ENCODE measurements around the gene ADIRF. TPM values are rescaled to one million over a fixed set of nuclear protein-coding genes. Genes with fewer than 3 reads are reported as not detected.
"Not testable (repeated sequence)": the region's sequence is repeated elsewhere in the genome, so short reads cannot be mapped to it uniquely, and the experiment has no call there.

Gene ADIRF
- total RNA-seq (2014; rRNA removed; shearing (Covaris generic); ENCODE audit: low replicate concordance) = not detected in 2 replicates

GRCh38 chr10:86968271-86968993 is at the start of gene ADIRF:
Gene ADIRF (plus strand): TSS chr10:86968482. CDS start chr10:86968545, 63 bp downstream.
- H3K36me3 ChIP-seq (ENCODE audit: insufficient read depth, low read length) = no peaks in the 10 kb centered on the region
- H3K9me3 ChIP-seq (ENCODE audit: low read length) = no peaks in the 10 kb centered on the region
- H3K4me1 ChIP-seq (ENCODE audit: low read length) = no peaks in the 10 kb centered on the region; the same call in none of the 2 replicates
- no peak within 1 kb of the TSS for H3K9ac ChIP-seq (ENCODE audit: low read length)
- DNase-seq = no peak
- H3K27ac ChIP-seq (ENCODE audit: low read length) = no peak within 1 kb of the TSS
- no peaks in the 10 kb centered on the region for H3K27me3 ChIP-seq (ENCODE audit: low read length)
- no peak within 1 kb of the TSS for H3K4me2 ChIP-seq (ENCODE audit: low read depth, low read length, poor library complexity, severe bottlenecking)
- no peak within 1 kb of the TSS for H2AFZ ChIP-seq (ENCODE audit: low read length)
- H3K79me2 ChIP-seq (ENCODE audit: low read length) = no peaks in the 10 kb centered on the region
- no peaks in the 10 kb centered on the region for H3K9me2 ChIP-seq (replicated peaks; ENCODE audit: insufficient read depth, low read length)
- no peak within 1 kb of the TSS for H3K4me3 ChIP-seq (ENCODE audit: low read length)
- H4K20me1 ChIP-seq (ENCODE audit: insufficient read depth, low read depth, low read length) = no peaks in the 10 kb centered on the region

DNA sequence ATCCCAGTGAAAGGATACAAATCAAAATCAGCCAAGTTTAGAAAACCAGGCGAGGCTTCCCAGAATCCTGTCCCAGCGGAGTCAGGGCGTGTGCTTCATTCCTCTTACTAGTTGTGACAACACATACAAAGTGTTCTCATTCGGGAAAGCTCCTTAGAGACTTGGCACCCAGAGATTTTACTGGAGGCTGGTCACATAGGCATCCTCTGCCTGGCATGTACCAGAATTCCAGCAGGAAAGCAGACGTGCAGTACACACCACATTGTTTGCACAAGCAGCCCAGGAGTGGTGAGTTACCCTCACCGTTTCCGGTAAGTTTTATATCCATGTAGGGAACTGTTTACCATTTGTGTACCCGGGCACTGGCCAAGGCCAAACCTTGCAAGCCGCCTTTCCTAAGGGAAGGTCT is 45.7 kb upstream of the ADIRF start:
- Histone ChIP-seq H3K4me3 (ENCODE audit: low read length) (no peak overlapping the region), H3K9me3 (ENCODE audit: low read length) (no peaks in the 10 kb centered on the region), H3K27me3 (ENCODE audit: low read length) (no peaks in the 10 kb centered on the region), H3K9me2 (replicated peaks; ENCODE audit: insufficient read depth, low read length) (no peaks in the 10 kb centered on the region), H3K9ac (ENCODE audit: low read length) (no peak overlapping the region), H3K27ac (ENCODE audit: low read length) (no peak overlapping the region), H2AFZ (ENCODE audit: low read length) (no peak overlapping the region), H3K36me3 (ENCODE audit: insufficient read depth, low read length) (no peaks in the 10 kb centered on the region), H3K4me2 (ENCODE audit: low read depth, low read length, poor library complexity, severe bottlenecking) (no peak overlapping the region), H3K79me2 (ENCODE audit: low read length) (no peaks in the 10 kb centered on the region), H4K20me1 (ENCODE audit: insufficient read depth, low read depth, low read length) (no peaks in the 10 kb centered on the region), H3K4me1 (ENCODE audit: low read length) (no peaks in the 10 kb centered on the region)
- no peak for DNase-seq

DNA sequence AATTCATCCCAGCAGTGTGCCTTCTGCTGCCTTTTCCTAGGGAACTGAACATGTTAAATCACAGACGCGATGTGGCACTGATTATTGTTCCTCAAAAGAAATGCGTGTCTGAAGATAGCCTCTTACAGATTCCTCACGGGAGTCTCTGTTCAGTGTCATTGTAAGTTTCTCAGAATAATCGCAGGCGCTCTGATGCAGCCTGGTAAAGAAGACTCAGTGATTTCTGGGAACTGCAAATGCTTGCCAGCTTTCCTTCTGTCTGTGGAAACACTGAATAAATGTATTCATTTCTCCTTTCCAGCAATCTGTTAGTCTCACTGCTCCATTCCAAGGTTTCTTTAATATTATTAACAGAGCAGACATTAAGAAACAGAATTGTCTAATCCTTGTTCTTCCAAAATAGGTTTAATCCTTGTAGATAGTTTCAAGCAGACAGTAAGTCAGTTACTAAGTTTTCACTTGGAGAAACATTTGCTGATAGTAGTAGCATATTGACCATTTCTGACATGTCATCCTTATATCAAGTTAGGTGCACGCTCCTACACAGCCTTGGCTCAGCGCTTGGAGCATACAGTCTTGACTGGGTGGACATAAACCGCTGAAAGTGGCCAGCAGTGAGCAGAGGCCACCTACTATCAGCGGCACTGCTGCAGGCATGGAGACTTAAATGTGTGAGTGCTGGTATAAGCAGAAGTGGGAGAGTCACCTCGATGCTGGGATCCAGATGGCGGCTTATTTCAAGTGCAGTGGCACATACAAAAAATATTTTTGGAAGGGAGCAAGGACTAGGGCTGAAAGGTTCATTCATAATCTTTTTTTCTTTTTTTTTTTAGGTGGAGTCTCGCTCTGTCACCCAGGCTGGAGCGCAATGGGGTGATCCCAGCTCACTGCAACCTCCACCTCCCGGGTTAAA is 38.6 kb upstream of the ADIRF start:
- H3K4me1 ChIP-seq (ENCODE audit: low read length) = no peaks in the 10 kb centered on the region
- H3K9me3 ChIP-seq (ENCODE audit: low read length) = no peaks in the 10 kb centered on the region
- H3K4me2 ChIP-seq (ENCODE audit: low read depth, low read length, poor library complexity, severe bottlenecking) = no peak overlapping the region
- no peak overlapping the region for H3K27ac ChIP-seq (ENCODE audit: low read length)
- no peaks in the 10 kb centered on the region for H3K79me2 ChIP-seq (ENCODE audit: low read length)
- H4K20me1 ChIP-seq (ENCODE audit: insufficient read depth, low read depth, low read length) = no peaks in the 10 kb centered on the region
- H3K4me3 ChIP-seq (ENCODE audit: low read length) = no peak overlapping the region
- no peaks in the 10 kb centered on the region for H3K27me3 ChIP-seq (ENCODE audit: low read length)
- no peak for DNase-seq
- no peak overlapping the region for H2AFZ ChIP-seq (ENCODE audit: low read length)
- no peak overlapping the region for H3K9ac ChIP-seq (ENCODE audit: low read length)
- no peaks in the 10 kb centered on the region for H3K36me3 ChIP-seq (ENCODE audit: insufficient read depth, low read length)
- no peaks in the 10 kb centered on the region for H3K9me2 ChIP-seq (replicated peaks; ENCODE audit: insufficient read depth, low read length)

GRCh38 chr10:86931872-86932271 is 36.4 kb upstream of the ADIRF start:
- Histone ChIP-seq H3K9me2 (replicated peaks; ENCODE audit: insufficient read depth, low read length) (no peaks in the 10 kb centered on the region), H2AFZ (ENCODE audit: low read length) (no peak overlapping the region), H3K9ac (ENCODE audit: low read length) (no peak overlapping the region), H3K4me1 (ENCODE audit: low read length) (no peaks in the 10 kb centered on the region), H3K79me2 (ENCODE audit: low read length) (no peaks in the 10 kb centered on the region), H3K36me3 (ENCODE audit: insufficient read depth, low read length) (no peaks in the 10 kb centered on the region), H3K27me3 (ENCODE audit: low read length) (no peaks in the 10 kb centered on the region), H3K4me2 (ENCODE audit: low read depth, low read length, poor library complexity, severe bottlenecking) (no peak overlapping the region), H4K20me1 (ENCODE audit: insufficient read depth, low read depth, low read length) (no peaks in the 10 kb centered on the region), H3K27ac (ENCODE audit: low read length) (no peak overlapping the region), H3K4me3 (ENCODE audit: low read length) (no peak overlapping the region), H3K9me3 (ENCODE audit: low read length) (no peaks in the 10 kb centered on the region)
- DNase-seq = no peak

DNA sequence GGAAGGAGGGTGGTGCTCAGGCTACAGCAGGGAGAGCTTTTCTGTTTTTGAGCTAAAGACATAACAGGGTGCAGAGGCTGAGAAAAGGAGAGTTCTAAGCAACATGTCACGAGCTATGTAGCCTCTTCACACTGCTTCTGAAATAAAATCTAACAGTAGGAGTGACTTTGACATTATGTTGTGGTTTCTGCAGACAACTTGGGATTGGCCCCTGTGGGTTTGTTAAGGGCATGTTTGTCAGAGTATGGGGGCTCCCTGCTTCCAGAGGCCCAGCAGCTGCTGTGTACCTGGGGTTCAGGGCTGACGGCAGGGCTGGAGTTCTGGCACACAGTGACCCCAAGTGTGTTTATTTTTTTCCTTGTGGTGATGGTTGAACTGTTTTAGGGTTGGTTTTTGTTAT is 35.6 kb upstream of the ADIRF start:
- Histone ChIP-seq H4K20me1 (ENCODE audit: insufficient read depth, low read depth, low read length) (no peaks in the 10 kb centered on the region), H2AFZ (ENCODE audit: low read length) (no peak overlapping the region), H3K27me3 (ENCODE audit: low read length) (no peaks in the 10 kb centered on the region), H3K9ac (ENCODE audit: low read length) (no peak overlapping the region), H3K36me3 (ENCODE audit: insufficient read depth, low read length) (no peaks in the 10 kb centered on the region), H3K9me2 (replicated peaks; ENCODE audit: insufficient read depth, low read length) (no peaks in the 10 kb centered on the region), H3K4me3 (ENCODE audit: low read length) (no peak overlapping the region), H3K4me2 (ENCODE audit: low read depth, low read length, poor library complexity, severe bottlenecking) (no peak overlapping the region), H3K27ac (ENCODE audit: low read length) (no peak overlapping the region), H3K4me1 (ENCODE audit: low read length) (no peaks in the 10 kb centered on the region), H3K9me3 (ENCODE audit: low read length) (no peaks in the 10 kb centered on the region), H3K79me2 (ENCODE audit: low read length) (no peaks in the 10 kb centered on the region)
- no peak for DNase-seq

GRCh38 chr10:86934162-86934711 is 34.0 kb upstream of the ADIRF start:
- not testable (repeated sequence) for H3K36me3 ChIP-seq (ENCODE audit: insufficient read depth, low read length); H3K4me1 ChIP-seq (ENCODE audit: low read length); H3K4me3 ChIP-seq (ENCODE audit: low read length); H3K4me2 ChIP-seq (ENCODE audit: low read depth, low read length, poor library complexity, severe bottlenecking); H3K9me3 ChIP-seq (ENCODE audit: low read length); H4K20me1 ChIP-seq (ENCODE audit: insufficient read depth, low read depth, low read length); H3K9ac ChIP-seq (ENCODE audit: low read length); H2AFZ ChIP-seq (ENCODE audit: low read length); H3K27me3 ChIP-seq (ENCODE audit: low read length); H3K79me2 ChIP-seq (ENCODE audit: low read length); DNase-seq; H3K27ac ChIP-seq (ENCODE audit: low read length); H3K9me2 ChIP-seq (replicated peaks; ENCODE audit: insufficient read depth, low read length)

DNA sequence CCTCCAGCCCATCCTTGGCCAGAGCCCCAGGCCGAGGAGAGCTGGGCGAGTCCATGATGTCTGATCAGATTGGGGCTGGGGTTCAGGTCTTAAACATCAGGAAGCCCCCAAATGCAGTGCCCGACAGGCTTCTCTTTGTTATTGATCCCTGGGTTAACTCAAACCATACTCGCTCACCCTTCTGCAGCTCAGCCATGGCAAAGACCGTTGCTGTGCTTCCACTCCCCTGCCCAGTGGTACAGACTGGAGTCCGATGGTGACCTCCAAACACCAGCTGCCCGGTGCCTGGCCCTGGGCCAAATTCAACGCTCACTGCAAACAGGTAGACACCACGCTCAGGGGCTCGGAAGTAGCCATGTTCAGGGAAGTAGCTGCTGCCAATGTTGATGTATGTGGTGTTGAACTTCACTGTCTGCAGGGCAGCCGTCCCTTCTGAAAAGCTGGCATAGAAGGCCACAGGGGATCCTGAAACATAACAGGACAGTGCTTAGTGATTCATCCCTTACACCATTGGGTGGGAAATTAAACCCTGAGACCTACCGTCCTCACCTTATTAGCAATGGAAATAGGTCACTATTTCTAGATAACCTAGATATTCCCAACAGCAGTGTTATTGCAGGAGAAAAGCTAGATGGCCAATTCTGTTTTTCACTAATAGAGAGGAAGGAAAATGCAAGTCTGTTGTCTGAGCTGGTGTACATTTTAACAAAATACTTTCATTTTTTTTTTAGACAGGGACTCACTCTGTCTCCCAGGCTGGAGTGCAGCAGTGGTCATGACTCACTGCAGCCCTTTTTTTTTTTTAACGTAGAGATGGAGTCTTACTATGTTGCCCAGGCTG is 31.4 kb upstream of the ADIRF start:
- no peak overlapping the region for H3K27ac ChIP-seq (ENCODE audit: low read length)
- no peaks in the 10 kb centered on the region for H4K20me1 ChIP-seq (ENCODE audit: insufficient read depth, low read depth, low read length)
- no peak overlapping the region for H2AFZ ChIP-seq (ENCODE audit: low read length)
- no peak overlapping the region for H3K4me3 ChIP-seq (ENCODE audit: low read length)
- no peaks in the 10 kb centered on the region for H3K79me2 ChIP-seq (ENCODE audit: low read length)
- no peaks in the 10 kb centered on the region for H3K36me3 ChIP-seq (ENCODE audit: insufficient read depth, low read length)
- no peak overlapping the region for H3K9ac ChIP-seq (ENCODE audit: low read length)
- no peak for DNase-seq
- H3K4me1 ChIP-seq (ENCODE audit: low read length) = no peaks in the 10 kb centered on the region
- no peaks in the 10 kb centered on the region for H3K9me3 ChIP-seq (ENCODE audit: low read length)
- H3K9me2 ChIP-seq (replicated peaks; ENCODE audit: insufficient read depth, low read length) = no peaks in the 10 kb centered on the region
- no peaks in the 10 kb centered on the region for H3K27me3 ChIP-seq (ENCODE audit: low read length)
- no peak overlapping the region for H3K4me2 ChIP-seq (ENCODE audit: low read depth, low read length, poor library complexity, severe bottlenecking)

Data from Karpas-422 (cell line).